K562 (cell line): ENCODE results near the gene RAB39B. TPM values are rescaled to one million over a fixed set of nuclear protein-coding genes. Genes with fewer than 3 reads are reported as not detected.

Experiments used
- ATF7 ChIP-seq: fragments of 450-650 bp; IDR thresholded peaks from 2 replicates; pipeline ENCODE4 v1.7.1; 2014; ENCODE audit warnings: mild to moderate bottlenecking, moderate library complexity
- BRD4 ChIP-seq: fragments of 200-600 bp; sonication (generic); IDR thresholded peaks from 2 replicates; pipeline ENCODE4 v1.6.1; 2017; ENCODE audit warnings: inconsistent platforms
- CBX3 ChIP-seq, 2 experiments: IDR thresholded peaks; 1 replicate in 1 of 2; 2 replicates in 1 of 2; pipeline ENCODE4 v1.6.1; 2012; ENCODE audit warnings: inconsistent platforms in 2 of 2, low read length in 2 of 2, borderline replicate concordance in 1 of 2, control low read depth in 1 of 2
- FOXK2 ChIP-seq, 2 experiments: fragments of 450-650 bp; IDR thresholded peaks in 1 of 2; conservative IDR thresholded peaks in 1 of 2; 2 replicates each; pipeline ENCODE4 v1.6.1; 2016; ENCODE audit warnings: low read depth in 2 of 2, mild to moderate bottlenecking in 1 of 2
- MYBL2 ChIP-seq, 2 experiments: fragments of 450-650 bp in 1 of 2; sonication (generic) in 1 of 2; formaldehyde crosslinking in 1 of 2; IDR thresholded peaks; 2 replicates each; pipeline versions ENCODE4 v1.6.1 to v1.8.1; 2017 to 2022; ENCODE audit warnings: borderline replicate concordance in 1 of 2, inconsistent platforms in 1 of 2, low read depth in 1 of 2, mild to moderate bottlenecking in 1 of 2, missing genetic modification reagents in 1 of 2, moderate library complexity in 1 of 2
- MYC ChIP-seq, 2 experiments: fragments of 250-450 bp in 1 of 2; sonication (Bioruptor Pico) in 1 of 2; IDR thresholded peaks; 2 replicates each; pipeline versions ENCODE4 v1.5.1 to v1.6.1; 2012 to 2021; ENCODE audit warnings: low read depth in 2 of 2, borderline replicate concordance in 1 of 2, improper control_type of control experiment in 1 of 2, low read length in 1 of 2, mild to moderate bottlenecking in 1 of 2, moderate library complexity in 1 of 2
- NFE2 ChIP-seq: IDR thresholded peaks from 2 replicates; pipeline ENCODE4 v1.6.1; 2014; ENCODE audit warnings: antibody characterized with exemption, low read depth
- PURB ChIP-seq: sonication (generic); formaldehyde crosslinking; IDR thresholded peaks from 2 replicates; pipeline ENCODE4 v1.9.0; 2021; ENCODE audit warnings: low read depth, mild to moderate bottlenecking, missing genetic modification reagents
- RBFOX2 ChIP-seq: fragments of 200-400 bp; formaldehyde crosslinking; IDR thresholded peaks from 2 replicates; pipeline ENCODE4 v1.6.1; 2017; ENCODE audit warnings: low read depth, mild to moderate bottlenecking, low read length, moderate library complexity
- RCOR1 ChIP-seq, 2 experiments: IDR thresholded peaks; 2 replicates each; pipeline ENCODE4 v1.6.1; 2012; ENCODE audit warnings: low read depth in 2 of 2, low read length in 2 of 2, borderline replicate concordance in 1 of 2, improper control_type of control experiment in 1 of 2
- SRSF1 ChIP-seq: fragments of 200-400 bp; formaldehyde crosslinking; IDR thresholded peaks from 2 replicates; pipeline ENCODE4 v1.6.1; 2017; ENCODE audit warnings: mild to moderate bottlenecking, low read depth, low read length, moderate library complexity
- XRCC4 ChIP-seq: IDR thresholded peaks from one replicate; pipeline ENCODE4 v1.6.1; 2011; ENCODE audit not compliant: insufficient read depth, insufficient read length; ENCODE audit errors: extremely low read depth
- ZBTB5 ChIP-seq: fragments of 450-650 bp; IDR thresholded peaks from 2 replicates; pipeline ENCODE4 v1.6.1; 2017; ENCODE audit warnings: antibody characterized with exemption
- ZFP30 ChIP-seq: fragments of 250-450 bp; sonication (Bioruptor Pico); IDR thresholded peaks from 2 replicates; pipeline ENCODE4 v1.8.0; 2022; ENCODE audit warnings: moderate library complexity, mild to moderate bottlenecking, inconsistent platforms, borderline replicate concordance
- ZNF184 ChIP-seq: sonication (generic); formaldehyde crosslinking; IDR thresholded peaks from 2 replicates; pipeline ENCODE4 v1.5.0; 2020; ENCODE audit warnings: missing genetic modification reagents
- ZNF551 ChIP-seq: fragments of 250-450 bp; sonication (Bioruptor Pico); IDR thresholded peaks from 2 replicates; pipeline ENCODE4 v1.5.0; 2021; ENCODE audit warnings: mild to moderate bottlenecking, moderate library complexity
- ZNF699 ChIP-seq: fragments of 250-450 bp; sonication (Bioruptor Pico); IDR thresholded peaks from 2 replicates; pipeline ENCODE4 v1.8.0; 2021; ENCODE audit warnings: mild to moderate bottlenecking, moderate library complexity; ENCODE audit not compliant: insufficient replicate concordance
- ZNF717 ChIP-seq: fragments of 250-450 bp; sonication (Bioruptor Pico); IDR thresholded peaks from 2 replicates; pipeline ENCODE4 v1.5.0; 2021
- ZNF76 ChIP-seq: fragments of 250-450 bp; sonication (Bioruptor Pico); IDR thresholded peaks from 2 replicates; pipeline ENCODE4 v1.4.0; 2020; ENCODE audit warnings: mild to moderate bottlenecking, moderate library complexity, borderline replicate concordance
- ZNF766 ChIP-seq: fragments of 200-800 bp; sonication (Bioruptor generic); conservative IDR thresholded peaks from 2 replicates; pipeline ENCODE4 v1.6.1; 2016; ENCODE audit warnings: missing genetic modification characterization, missing compliant biosample characterization
- polyA plus RNA-seq, 8 experiments: library from polyadenylated mRNA; depleted of rRNA in 4 of 8; stranded (reverse) in 5 of 8; unstranded in 3 of 8; fragments of >200 nt; fragmentation: Nextera tagmentation in 2 of 8; fragmentation: Illumina TruSeq in 1 of 8; extraction: Ambion mirVana in 2 of 8; extraction: Trizol in 1 of 8; gene quantifications; 2 replicates each; pipeline versions ENCODE4 v1.2.1 to v1.2.3, GENCODE V29; 2011 to 2014; ENCODE audit warnings: inconsistent platforms in 1 of 8, missing spikeins in 1 of 8
- total RNA-seq, 7 experiments: library from RNA; depleted of rRNA in 6 of 7; stranded (reverse); fragments of >200 nt in 6 of 7; fragmentation: Illumina TruSeq in 2 of 7; extraction: Trizol in 2 of 7; gene quantifications; 2 replicates each; pipeline versions ENCODE4 v1.2.1 to v1.2.3, GENCODE V29; 2011 to 2021; ENCODE audit warnings: low replicate concordance in 1 of 7
- TF ChIP-seq, protein P1 (sequence below): fragments of 450-650 bp; IDR thresholded peaks from 2 replicates; pipeline ENCODE4 v1.6.1; 2017; ENCODE audit warnings: antibody characterized with exemption, mild to moderate bottlenecking

The RAB39B gene
- total and polyA plus RNA-seq, 9 of the 15 experiments (the other 6 are each of a cell fraction or from before 2014, with no cell fraction given): 0.04 to 0.07 (median 0.04) TPM; not detected in 6

GRCh38 chrX:155215443-155216178, 48.7 kb downstream of the RAB39B start (continued):
- no peak for TF ChIP-seq ZNF551 (CRISPR knock-in tag)
- TF ChIP-seq BRD4: no peak
- no peak for TF ChIP-seq XRCC4
- no peak for TF ChIP-seq NFE2
- TF ChIP-seq PURB: no peak
- TF ChIP-seq ZNF76 (CRISPR knock-in tag): no peak
- TF ChIP-seq, protein P1, sequence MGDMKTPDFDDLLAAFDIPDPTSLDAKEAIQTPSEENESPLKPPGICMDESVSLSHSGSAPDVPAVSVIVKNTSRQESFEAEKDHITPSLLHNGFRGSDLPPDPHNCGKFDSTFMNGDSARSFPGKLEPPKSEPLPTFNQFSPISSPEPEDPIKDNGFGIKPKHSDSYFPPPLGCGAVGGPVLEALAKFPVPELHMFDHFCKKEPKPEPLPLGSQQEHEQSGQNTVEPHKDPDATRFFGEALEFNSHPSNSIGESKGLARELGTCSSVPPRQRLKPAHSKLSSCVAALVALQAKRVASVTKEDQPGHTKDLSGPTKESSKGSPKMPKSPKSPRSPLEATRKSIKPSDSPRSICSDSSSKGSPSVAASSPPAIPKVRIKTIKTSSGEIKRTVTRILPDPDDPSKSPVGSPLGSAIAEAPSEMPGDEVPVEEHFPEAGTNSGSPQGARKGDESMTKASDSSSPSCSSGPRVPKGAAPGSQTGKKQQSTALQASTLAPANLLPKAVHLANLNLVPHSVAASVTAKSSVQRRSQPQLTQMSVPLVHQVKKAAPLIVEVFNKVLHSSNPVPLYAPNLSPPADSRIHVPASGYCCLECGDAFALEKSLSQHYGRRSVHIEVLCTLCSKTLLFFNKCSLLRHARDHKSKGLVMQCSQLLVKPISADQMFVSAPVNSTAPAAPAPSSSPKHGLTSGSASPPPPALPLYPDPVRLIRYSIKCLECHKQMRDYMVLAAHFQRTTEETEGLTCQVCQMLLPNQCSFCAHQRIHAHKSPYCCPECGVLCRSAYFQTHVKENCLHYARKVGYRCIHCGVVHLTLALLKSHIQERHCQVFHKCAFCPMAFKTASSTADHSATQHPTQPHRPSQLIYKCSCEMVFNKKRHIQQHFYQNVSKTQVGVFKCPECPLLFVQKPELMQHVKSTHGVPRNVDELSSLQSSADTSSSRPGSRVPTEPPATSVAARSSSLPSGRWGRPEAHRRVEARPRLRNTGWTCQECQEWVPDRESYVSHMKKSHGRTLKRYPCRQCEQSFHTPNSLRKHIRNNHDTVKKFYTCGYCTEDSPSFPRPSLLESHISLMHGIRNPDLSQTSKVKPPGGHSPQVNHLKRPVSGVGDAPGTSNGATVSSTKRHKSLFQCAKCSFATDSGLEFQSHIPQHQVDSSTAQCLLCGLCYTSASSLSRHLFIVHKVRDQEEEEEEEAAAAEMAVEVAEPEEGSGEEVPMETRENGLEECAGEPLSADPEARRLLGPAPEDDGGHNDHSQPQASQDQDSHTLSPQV: peak; percentile 45; the same call in 1 of the 2 replicates
- no peak for TF ChIP-seq RBFOX2
- TF ChIP-seq MYBL2 (IDR thresholded peaks at IDR 0.05; ENCODE audit: low read depth): no peak
- TF ChIP-seq MYBL2 (CRISPR knock-in tag; IDR thresholded peaks at IDR 0.05; ENCODE audit: borderline replicate concordance): no peak
- TF ChIP-seq ATF7: peak; percentile 29; the same call in 1 of the 2 replicates
- 0 out of 4 replicates have a peak, but pooled peaks of 1 of the 2 experiments have one; percentile 14 for TF ChIP-seq RCOR1 (IDR thresholded peaks at IDR 0.05; ENCODE audit: borderline replicate concordance in 1 of 2, low read depth in 2 of 2, low read length in 2 of 2)
- no peak for TF ChIP-seq ZFP30
- no peak for TF ChIP-seq ZNF717 (CRISPR knock-in tag)
- TF ChIP-seq ZNF184 (CRISPR knock-in tag): no peak
- TF ChIP-seq ZNF766 (CRISPR knock-in tag): no peak
- no peak for TF ChIP-seq CBX3 (IDR thresholded peaks at IDR 0.05; ENCODE audit: borderline replicate concordance in 1 of 2, low read length in 2 of 2)
- 0 out of 4 replicates have a peak, but pooled peaks of 1 of the 2 experiments have one; percentile 46 for TF ChIP-seq FOXK2 (conservative IDR thresholded peaks at IDR 0.05 in 1 of 2, IDR thresholded peaks at IDR 0.05 in 1 of 2; ENCODE audit: low read depth in 2 of 2)
- TF ChIP-seq ZBTB5: no peak
- no peak for TF ChIP-seq SRSF1
- no peak for TF ChIP-seq ZNF699 (CRISPR knock-in tag)
- peak; percentile 26; the same call in 1 of the 2 replicates for TF ChIP-seq MYC (IDR thresholded peaks at IDR 0.05; ENCODE audit: low read depth, low read length)
- TF ChIP-seq MYC (CRISPR knock-in tag; IDR thresholded peaks at IDR 0.05; ENCODE audit: borderline replicate concordance, low read depth): no peak
